ENCODE measurements around the gene MRPL9.
A peak's percentile ranks its signal among the peaks of the same experiment; 100 is the strongest.

MRPL9 gene

GRCh38 chr1:151807131-151807530, 43.8 kb upstream of the MRPL9 start:
- H3K9me3 ChIP-seq: no peaks in the 10 kb centered on the region
- H3K36me3 ChIP-seq: no peaks in the 10 kb centered on the region
- H3K27me3 ChIP-seq: no peaks in the 10 kb centered on the region
- no peak overlapping the region for H3K4me3 ChIP-seq (ENCODE audit: low read depth, low read length)
- peaks cover 24% of the 10 kb centered on the region for H3K4me1 ChIP-seq
- TF ChIP-seq CTCF (IDR thresholded peaks at IDR 0.05; ENCODE audit: low read depth, low read length): no peak
- DNase-seq: no peak

- no peaks in the 10 kb centered on the region for H3K9me3 ChIP-seq
- H3K4me1 ChIP-seq: peaks cover 34% of the 10 kb centered on the region
- TF ChIP-seq CTCF (IDR thresholded peaks at IDR 0.05; ENCODE audit: low read depth, low read length): no peak
- DNase-seq: no peak
- no peaks in the 10 kb centered on the region for H3K36me3 ChIP-seq
- no peak overlapping the region for H3K4me3 ChIP-seq (ENCODE audit: low read depth, low read length)
- no peaks in the 10 kb centered on the region for H3K27me3 ChIP-seq
Measured at GRCh38 chr1:151806170-151806569, 42.9 kb upstream of the MRPL9 start.

GRCh38 chr1:151805066-151805820, 41.9 kb upstream of the MRPL9 start, which contains the start of gene LINGO4:
Gene LINGO4, minus strand, starts transcription at chr1:151805419. Its CDS starts 2,715 bp downstream, at chr1:151802704.
- H3K4me1 ChIP-seq: peaks cover 37% of the 10 kb centered on the region
- no peaks in the 10 kb centered on the region for H3K36me3 ChIP-seq
- no peaks in the 10 kb centered on the region for H3K9me3 ChIP-seq
- no peak within 1 kb of the TSS for H3K4me3 ChIP-seq (ENCODE audit: low read depth, low read length)
- no peaks in the 10 kb centered on the region for H3K27me3 ChIP-seq
- no peak for DNase-seq
- no peak for TF ChIP-seq CTCF (IDR thresholded peaks at IDR 0.05; ENCODE audit: low read depth, low read length)

- no peak overlapping the region for H3K4me3 ChIP-seq (ENCODE audit: low read depth, low read length)
- no peaks in the 10 kb centered on the region for H3K9me3 ChIP-seq
- H3K27me3 ChIP-seq: no peaks in the 10 kb centered on the region
- no peaks in the 10 kb centered on the region for H3K36me3 ChIP-seq
- H3K4me1 ChIP-seq: peaks cover 37% of the 10 kb centered on the region
- DNase-seq: no peak
- TF ChIP-seq CTCF (IDR thresholded peaks at IDR 0.05; ENCODE audit: low read depth, low read length): no peak
Measured at GRCh38 chr1:151803915-151804314, 40.6 kb upstream of the MRPL9 start.

- Histone ChIP-seq H3K4me1 (peaks cover 37% of the 10 kb centered on the region), H3K27me3 (no peaks in the 10 kb centered on the region), H3K9me3 (no peaks in the 10 kb centered on the region), H3K4me3 (ENCODE audit: low read depth, low read length) (no peak overlapping the region), H3K36me3 (no peaks in the 10 kb centered on the region)
- TF ChIP-seq CTCF (IDR thresholded peaks at IDR 0.05; ENCODE audit: low read depth, low read length): no peak
- peak; percentile 87 for DNase-seq
Measured at GRCh38 chr1:151803164-151803563, 39.9 kb upstream of the MRPL9 start.

- H3K36me3 ChIP-seq: no peaks in the 10 kb centered on the region
- TF ChIP-seq CTCF (IDR thresholded peaks at IDR 0.05; ENCODE audit: low read depth, low read length): no peak
- no peak for DNase-seq
- peaks cover 37% of the 10 kb centered on the region for H3K4me1 ChIP-seq
- no peaks in the 10 kb centered on the region for H3K27me3 ChIP-seq
- no peaks in the 10 kb centered on the region for H3K9me3 ChIP-seq
- no peak overlapping the region for H3K4me3 ChIP-seq (ENCODE audit: low read depth, low read length)
Measured at GRCh38 chr1:151802372-151802771, 39.1 kb upstream of the MRPL9 start.
